ENCODE data around the gene SPACDR.

SPACDR gene

GRCh38 chr7:100433592-100434296 lies 30.3 kb downstream of the SPACDR start:
- no peak for DNase-seq

GRCh38 chr7:100433276-100433591 lies 30.8 kb downstream of the SPACDR start:
- no peak for DNase-seq

GRCh38 chr7:100432621-100433275 lies 31.3 kb downstream of the SPACDR start:
- DNase-seq, result no peak

GRCh38 chr7:100432053-100432452 lies 32.0 kb downstream of the SPACDR start:
- DNase-seq, result no peak

GRCh38 chr7:100431286-100431735 lies 32.7 kb downstream of the SPACDR start:
- DNase-seq, result no peak

GRCh38 chr7:100430493-100431285 lies 33.4 kb downstream of the SPACDR start:
- DNase-seq, result peak; percentile 51

- DNase-seq, result peak; percentile 93
Observed at GRCh38 chr7:100429637-100430492, 34.2 kb downstream of the SPACDR start, which contains the start of gene MEPCE. MEPCE (plus strand) TSS chr7:100429831; CDS start chr7:100430019, 188 bp downstream.

GRCh38 chr7:100428967-100429636 lies 35.0 kb downstream of the SPACDR start:
- peak; percentile 100 for DNase-seq

- DNase-seq, result peak; percentile 98
Observed at GRCh38 chr7:100428199-100428966, 35.7 kb downstream of the SPACDR start, which contains the start of gene ZCWPW1. ZCWPW1 (minus strand) TSS chr7:100428703; CDS start chr7:100420649, 8,054 bp downstream.

- DNase-seq, result no peak
Observed at GRCh38 chr7:100427762-100428198, 36.3 kb downstream of the SPACDR start.

GRCh38 chr7:100426516-100426915 lies 37.5 kb downstream of the SPACDR start:
- DNase-seq, result no peak

- no peak for DNase-seq
Observed at GRCh38 chr7:100425347-100425746, 38.7 kb downstream of the SPACDR start.

- no peak for DNase-seq
Observed at GRCh38 chr7:100423315-100423714, 40.7 kb downstream of the SPACDR start.

- DNase-seq, result no peak
Observed at GRCh38 chr7:100419660-100420226, 44.3 kb downstream of the SPACDR start.

GRCh38 chr7:100418930-100419659 lies 45.0 kb downstream of the SPACDR start:
- no peak for DNase-seq

- DNase-seq, result no peak
Observed at GRCh38 chr7:100415448-100415847, 48.6 kb downstream of the SPACDR start.

- DNase-seq, result no peak
Observed at GRCh38 chr7:100413889-100414288, 50.2 kb downstream of the SPACDR start.

GRCh38 chr7:100413346-100413745 lies 50.7 kb downstream of the SPACDR start:
- no peak for DNase-seq

GRCh38 chr7:100411101-100411500 lies 53.0 kb downstream of the SPACDR start:
- DNase-seq, result no peak

Measured in CD4-positive, alpha-beta T cell treated with Interleukin-12 subunit alpha and Interleukin-12 subunit beta, for 1 hour (primary cell).